Astrocyte of the spinal cord (primary cell): ENCODE results near the gene POLR3K.
A peak's percentile ranks its signal among the peaks of the same experiment; 100 is the strongest.

Source experiments
- DNase-seq: peaks from one replicate; pipeline ENCODE4 v3.0.0; 2011; ENCODE audit warnings: low read depth, low spot score
- H3K4me3 ChIP-seq: 2 replicates; pipeline ENCODE4 v1.5.1; 2011; ENCODE audit warnings: low read depth, mild to moderate bottlenecking, low read length, moderate library complexity
- CTCF ChIP-seq: IDR thresholded peaks from 2 replicates; pipeline ENCODE4 v1.5.1; 2012; ENCODE audit warnings: low read depth, mild to moderate bottlenecking, low read length, inconsistent platforms
- in situ Hi-C: cut with HindIII; loops from 2 replicates; pipeline ENCODE4 v1.10.0; 2017; ENCODE audit warnings: low sequenced_read_pairs

Gene POLR3K

GRCh38 chr16:79151-80054, 26.0 kb upstream of the POLR3K start:
- H3K4me3 ChIP-seq = peak overlapping the region; percentile 65
- DNase-seq = no peak
- in situ Hi-C loops = no loop called here

GRCh38 chr16:78444-79150, 25.2 kb upstream of the POLR3K start:
- H3K4me3 ChIP-seq = peak overlapping the region; percentile 65
- in situ Hi-C loops = no loop called here
- peak; percentile 46 for DNase-seq
- no peak for TF ChIP-seq CTCF

More at GRCh38 chr16:79151-80054, 26.0 kb upstream of the POLR3K start:
- no peak for TF ChIP-seq CTCF

- DNase-seq = peak; percentile 79
- peak within 1 kb of the TSS; percentile 65 for H3K4me3 ChIP-seq
- in situ Hi-C loops = no loop called here
- no peak for TF ChIP-seq CTCF
Observed at GRCh38 chr16:77807-78443, 24.5 kb upstream of the POLR3K start, which contains the start of gene MPG. Gene MPG, plus strand, starts transcription at chr16:78225. Its CDS starts 85 bp downstream, at chr16:78310.

- peak overlapping the region; percentile 65 for H3K4me3 ChIP-seq
- DNase-seq = peak; percentile 54
- TF ChIP-seq CTCF = no peak
- in situ Hi-C loops = no loop called here
Observed at GRCh38 chr16:77273-77806, 23.9 kb upstream of the POLR3K start.

GRCh38 chr16:76535-77272, 23.3 kb upstream of the POLR3K start:
- TF ChIP-seq CTCF = no peak
- no peak overlapping the region for H3K4me3 ChIP-seq
- in situ Hi-C loops = no loop called here
- DNase-seq = peak; percentile 69
